Liver (tissue), 9 donors: ENCODE data around the gene AP3M1. TPM values are rescaled to one million over a fixed set of nuclear protein-coding genes. Genes with fewer than 3 reads are reported as not detected.

Experiments
- DNase-seq: peaks from one replicate; pipeline ENCODE4 v3.0.0-alpha.2; 2017; ENCODE audit warnings: low spot score
- H3K27ac ChIP-seq, 2 donors: one replicate each; pipeline ENCODE4 v1.7.0; 2013; ENCODE audit warnings: inconsistent platforms in 2 of 2, low read length in 2 of 2, control low read depth in 1 of 2, low read depth in 1 of 2, mild to moderate bottlenecking in 1 of 2
- H3K27me3 ChIP-seq, 4 donors: one replicate each; pipeline versions ENCODE4 v1.6.1 to v1.7.0; 2013; ENCODE audit warnings: low read length in 3 of 4, inconsistent platforms in 1 of 4, mild to moderate bottlenecking in 1 of 4, moderate library complexity in 1 of 4; ENCODE audit not compliant: control insufficient read depth in 4 of 4, insufficient read depth in 4 of 4
- H3K36me3 ChIP-seq, 4 donors: one replicate each; pipeline versions ENCODE4 v1.6.1 to v1.7.0; 2013; ENCODE audit warnings: low read length in 3 of 4, mild to moderate bottlenecking in 3 of 4, low read depth in 1 of 4, moderate library complexity in 1 of 4; ENCODE audit not compliant: control insufficient read depth in 4 of 4, insufficient read depth in 3 of 4
- H3K4me1 ChIP-seq, 4 donors: one replicate each; pipeline versions ENCODE4 v1.6.1 to v1.7.0; 2013; ENCODE audit warnings: low read length in 3 of 4, mild to moderate bottlenecking in 3 of 4, moderate library complexity in 1 of 4; ENCODE audit not compliant: control insufficient read depth in 4 of 4, insufficient read depth in 4 of 4
- H3K4me3 ChIP-seq, 3 donors: one replicate each; pipeline versions ENCODE4 v1.6.1 to v1.7.0; 2013; ENCODE audit warnings: low read length in 3 of 3, control low read depth in 1 of 3, low read depth in 1 of 3, mild to moderate bottlenecking in 1 of 3
- H3K9ac ChIP-seq, 2 donors: one replicate each; pipeline ENCODE4 v1.7.0; 2013; ENCODE audit warnings: low read length in 2 of 2, mild to moderate bottlenecking in 2 of 2, moderate library complexity in 2 of 2, control low read depth in 1 of 2, low read depth in 1 of 2
- H3K9me3 ChIP-seq, 4 donors: one replicate each; pipeline versions ENCODE4 v1.6.1 to v1.7.0; 2013; ENCODE audit warnings: low read length in 3 of 4; ENCODE audit not compliant: control insufficient read depth in 4 of 4
- ATF3 ChIP-seq: IDR thresholded peaks from 2 replicates; pipeline ENCODE4 v1.6.1; 2016; ENCODE audit warnings: antibody characterized with exemption
- CTCF ChIP-seq: fragments of 150-350 bp; IDR thresholded peaks from 2 replicates; pipeline ENCODE4 v1.5.1; 2017; ENCODE audit warnings: improper control_type of control experiment, low read depth, low read length; ENCODE audit not compliant: missing input control
- EGR1 ChIP-seq, 2 donors: IDR thresholded peaks; 2 replicates each; pipeline ENCODE4 v1.6.1; 2016 to 2018; ENCODE audit warnings: antibody characterized with exemption in 2 of 2, low read depth in 2 of 2
- FOXA1 ChIP-seq: IDR thresholded peaks from 2 replicates; pipeline ENCODE4 v1.6.1; 2016; ENCODE audit warnings: antibody characterized with exemption
- FOXA2 ChIP-seq: IDR thresholded peaks from 2 replicates; pipeline ENCODE4 v1.6.1; 2016; ENCODE audit warnings: antibody characterized with exemption
- GABPA ChIP-seq, 2 donors: IDR thresholded peaks in 1 of 2; conservative IDR thresholded peaks in 1 of 2; 2 replicates each; pipeline ENCODE4 v1.6.1; 2016; ENCODE audit warnings: antibody characterized with exemption in 2 of 2, mild to moderate bottlenecking in 1 of 2, moderate library complexity in 1 of 2
- HNF4A ChIP-seq, 2 donors: conservative IDR thresholded peaks; 2 replicates each; pipeline ENCODE4 v1.6.1; 2016; ENCODE audit warnings: antibody characterized with exemption in 2 of 2, mild to moderate bottlenecking in 2 of 2
- HNF4G ChIP-seq: IDR thresholded peaks from 2 replicates; pipeline ENCODE4 v1.6.1; 2016; ENCODE audit warnings: antibody characterized with exemption
- JUND ChIP-seq, 2 donors: IDR thresholded peaks; 2 replicates each; pipeline ENCODE4 v1.6.1; 2016; ENCODE audit warnings: antibody characterized with exemption in 2 of 2
- MAX ChIP-seq: IDR thresholded peaks from 2 replicates; pipeline ENCODE4 v1.6.1; 2016; ENCODE audit warnings: antibody characterized with exemption
- NR2F2 ChIP-seq: IDR thresholded peaks from 2 replicates; pipeline ENCODE4 v1.6.1; 2016; ENCODE audit warnings: antibody characterized with exemption
- RAD21 ChIP-seq, 2 donors: IDR thresholded peaks; 2 replicates each; pipeline ENCODE4 v1.6.1; 2016; ENCODE audit warnings: antibody characterized with exemption in 2 of 2, mild to moderate bottlenecking in 2 of 2
- REST ChIP-seq: IDR thresholded peaks from 2 replicates; pipeline ENCODE4 v1.6.1; 2016; ENCODE audit warnings: antibody characterized with exemption, mild to moderate bottlenecking
- RXRA ChIP-seq, 2 donors: IDR thresholded peaks; 2 replicates each; pipeline ENCODE4 v1.6.1; 2017 to 2018; ENCODE audit warnings: antibody characterized with exemption in 2 of 2, mild to moderate bottlenecking in 1 of 2
- SP1 ChIP-seq: IDR thresholded peaks from 2 replicates; pipeline ENCODE4 v1.6.1; 2018; ENCODE audit warnings: antibody characterized with exemption, mild to moderate bottlenecking
- TAF1 ChIP-seq: conservative IDR thresholded peaks from 2 replicates; pipeline ENCODE4 v1.6.1; 2016; ENCODE audit warnings: antibody characterized with exemption, mild to moderate bottlenecking
- YY1 ChIP-seq: IDR thresholded peaks from 2 replicates; pipeline ENCODE4 v1.6.1; 2016; ENCODE audit warnings: antibody characterized with exemption, mild to moderate bottlenecking
- ZBTB33 ChIP-seq: IDR thresholded peaks from 2 replicates; pipeline ENCODE4 v1.6.1; 2016; ENCODE audit warnings: antibody characterized with exemption
- WGBS: extraction: QIAGEN DNeasy Blood & Tissue Kit; methylation state at CpG from one replicate; pipeline ENCODE4 v1.1.7; 2013; 5-methylcytosine and 5-hydroxymethylcytosine counted together
- polyA plus RNA-seq, 2 donors: library from polyadenylated mRNA; stranded (reverse) in 1 of 2; unstranded in 1 of 2; fragments of 200-250 nt in 1 of 2; fragments of >200 nt in 1 of 2; fragmentation: Nextera tagmentation in 1 of 2; extraction: Ambion mirVana in 1 of 2; gene quantifications; one replicate each; pipeline versions ENCODE4 v1.2.1 to v1.2.3, GENCODE V29; 2013 to 2015
- total RNA-seq, 2 donors: library from RNA; depleted of rRNA; stranded (reverse); fragments of >200 nt; gene quantifications; one replicate each; pipeline ENCODE4 v1.2.3, GENCODE V29; 2014
- donor health status: healthy.
- donor health status: healthy.
- donor health status: healthy.
- donor health status: healthy.
- donor health status: healthy.

Gene AP3M1
- total RNA-seq (10 to 100 TPM; 20.2 to 24.8 TPM), polyA plus RNA-seq (10 to 100 TPM in 1 of 2 donors, 1 to 10 TPM in 1; 7.5 to 12.9 TPM)

GRCh38 chr10:74150204-74150989, at the start of gene AP3M1:
Gene AP3M1, minus strand, starts transcription at chr10:74150828. Its CDS starts 12,449 bp downstream, at chr10:74138379.
- peak within 1 kb of the TSS; percentile 87 to 93 (median 92) for H3K4me3 ChIP-seq
- H3K9ac ChIP-seq = peak within 1 kb of the TSS; percentile 83 to 99
- no peaks in the 10 kb centered on the region for H3K9me3 ChIP-seq
- WGBS = under 1% methylated on average over 32 of the region's 32 CpGs
- peak within 1 kb of the TSS; percentile 89 to 93 for H3K27ac ChIP-seq
- peak; percentile 82 for DNase-seq
- peaks cover 0 to 3% (median 2%) of the 10 kb centered on the region in 4 donors for H3K36me3 ChIP-seq
- H3K27me3 ChIP-seq = no peaks in the 10 kb centered on the region
- peaks cover 0 to 32% (median 19%) of the 10 kb centered on the region in 4 donors for H3K4me1 ChIP-seq
- peak; percentile 35 to 60 for TF ChIP-seq RAD21 (IDR thresholded peaks at IDR 0.05)
- no peak for TF ChIP-seq HNF4G
- peak in 1 of 2 donors; percentile 50 for TF ChIP-seq GABPA (IDR thresholded peaks at IDR 0.05 in 1 of 2, conservative IDR thresholded peaks at IDR 0.05 in 1 of 2)
- no peak for TF ChIP-seq REST
- no peak for TF ChIP-seq YY1
- TF ChIP-seq NR2F2 = no peak
- no peak for TF ChIP-seq SP1
- peak; percentile 33 for TF ChIP-seq ZBTB33
- peak in 1 of 2 donors; percentile 47 for TF ChIP-seq EGR1 (IDR thresholded peaks at IDR 0.05; ENCODE audit: low read depth in 2 of 2)
- TF ChIP-seq JUND (IDR thresholded peaks at IDR 0.05) = peak; percentile 13 to 39
- no peak for TF ChIP-seq FOXA2
- TF ChIP-seq RXRA (IDR thresholded peaks at IDR 0.05) = no peak
- TF ChIP-seq TAF1 = no peak
- no peak for TF ChIP-seq FOXA1
- TF ChIP-seq MAX = no peak
- peak; percentile 32 for TF ChIP-seq ATF3
- peak in 1 of 2 donors; percentile 12 for TF ChIP-seq HNF4A (conservative IDR thresholded peaks at IDR 0.05)
- no peak for TF ChIP-seq CTCF
